H1 (cell line): ENCODE results near the gene CAMTA1. TPM values are rescaled to one million over a fixed set of nuclear protein-coding genes. Genes with fewer than 3 reads are reported as not detected.

Source experiments
- CEBPB ChIP-seq: IDR thresholded peaks from 2 replicates; pipeline ENCODE4 v1.6.1; 2012; ENCODE audit warnings: low read depth, low read length
- RXRA ChIP-seq: IDR thresholded peaks from 2 replicates; pipeline ENCODE4 v1.6.1; 2011; ENCODE audit warnings: low read depth, mild to moderate bottlenecking, low read length, moderate library complexity; ENCODE audit not compliant: insufficient read depth
- polyA plus RNA-seq, 7 experiments: library from polyadenylated mRNA; depleted of rRNA in 3 of 7; stranded (reverse) in 5 of 7; unstranded in 2 of 7; fragments of >200 nt in 5 of 7; fragments of 200-250 nt in 2 of 7; gene quantifications; 1 replicate in 5 of 7; 2 replicates in 1 of 7; 4 replicates in 1 of 7; pipeline versions ENCODE4 v1.2.1 to v1.2.3, GENCODE V29; 2011 to 2013; ENCODE audit warnings: missing spikeins in 2 of 7, mixed read lengths in 2 of 7
- total RNA-seq: library from RNA; stranded (reverse); fragmentation: NEBNext Ultra II Directional; extraction: Animal tissue kit (Norgen Biotek cat#: 25700); gene quantifications from 2 replicates; pipeline ENCODE4 v1.2.1, GENCODE V29; 2021
- TF ChIP-seq, protein P1 (sequence below): IDR thresholded peaks from 2 replicates; pipeline ENCODE4 v1.6.1; 2012; ENCODE audit warnings: inconsistent platforms
- TF ChIP-seq, protein P2 (sequence below), 3 experiments: IDR thresholded peaks; 1 replicate in 2 of 3; 2 replicates in 1 of 3; pipeline versions ENCODE4 v1.5.1 to v1.6.1; 2011; ENCODE audit warnings: low read length in 3 of 3, mild to moderate bottlenecking in 3 of 3, inconsistent platforms in 2 of 3, low read depth in 1 of 3, moderate library complexity in 1 of 3; ENCODE audit not compliant: insufficient read depth in 1 of 3; ENCODE audit errors: control extremely low read depth in 1 of 3

The CAMTA1 gene
- total and polyA plus RNA-seq, 2 of the 8 experiments (the other 6 are each of a cell fraction or from before 2014, with no cell fraction given) = 65.0 to 119 TPM

DNA sequence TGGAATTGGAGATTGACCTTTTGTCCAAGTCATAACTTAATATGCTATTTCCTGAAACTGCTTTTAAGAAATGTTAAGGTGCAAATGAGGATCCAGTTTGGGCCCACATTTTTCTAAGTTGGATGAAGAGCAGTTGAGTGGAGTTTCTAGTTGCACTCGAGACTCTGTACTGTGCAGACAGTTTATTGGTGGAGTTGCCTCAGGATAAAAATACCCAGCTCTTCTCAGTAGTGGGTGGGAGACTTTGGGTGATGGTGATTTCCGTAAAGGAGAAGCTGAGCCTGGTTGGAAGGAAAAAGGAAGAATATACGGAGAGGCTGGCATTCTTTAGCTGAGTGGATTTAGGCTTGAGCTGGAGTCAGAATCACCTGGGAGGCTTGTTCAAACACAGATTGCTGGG lies 49.9 kb downstream of the CAMTA1 start (continued):
- TF ChIP-seq, protein P1, sequence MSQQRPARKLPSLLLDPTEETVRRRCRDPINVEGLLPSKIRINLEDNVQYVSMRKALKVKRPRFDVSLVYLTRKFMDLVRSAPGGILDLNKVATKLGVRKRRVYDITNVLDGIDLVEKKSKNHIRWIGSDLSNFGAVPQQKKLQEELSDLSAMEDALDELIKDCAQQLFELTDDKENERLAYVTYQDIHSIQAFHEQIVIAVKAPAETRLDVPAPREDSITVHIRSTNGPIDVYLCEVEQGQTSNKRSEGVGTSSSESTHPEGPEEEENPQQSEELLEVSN = no peak
- TF ChIP-seq, protein P2, sequence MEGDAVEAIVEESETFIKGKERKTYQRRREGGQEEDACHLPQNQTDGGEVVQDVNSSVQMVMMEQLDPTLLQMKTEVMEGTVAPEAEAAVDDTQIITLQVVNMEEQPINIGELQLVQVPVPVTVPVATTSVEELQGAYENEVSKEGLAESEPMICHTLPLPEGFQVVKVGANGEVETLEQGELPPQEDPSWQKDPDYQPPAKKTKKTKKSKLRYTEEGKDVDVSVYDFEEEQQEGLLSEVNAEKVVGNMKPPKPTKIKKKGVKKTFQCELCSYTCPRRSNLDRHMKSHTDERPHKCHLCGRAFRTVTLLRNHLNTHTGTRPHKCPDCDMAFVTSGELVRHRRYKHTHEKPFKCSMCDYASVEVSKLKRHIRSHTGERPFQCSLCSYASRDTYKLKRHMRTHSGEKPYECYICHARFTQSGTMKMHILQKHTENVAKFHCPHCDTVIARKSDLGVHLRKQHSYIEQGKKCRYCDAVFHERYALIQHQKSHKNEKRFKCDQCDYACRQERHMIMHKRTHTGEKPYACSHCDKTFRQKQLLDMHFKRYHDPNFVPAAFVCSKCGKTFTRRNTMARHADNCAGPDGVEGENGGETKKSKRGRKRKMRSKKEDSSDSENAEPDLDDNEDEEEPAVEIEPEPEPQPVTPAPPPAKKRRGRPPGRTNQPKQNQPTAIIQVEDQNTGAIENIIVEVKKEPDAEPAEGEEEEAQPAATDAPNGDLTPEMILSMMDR (IDR thresholded peaks at IDR 0.05; ENCODE audit: control extremely low read depth in 1 of 3, insufficient read depth in 1 of 3, low read depth in 1 of 3, low read length in 3 of 3) = no peak
- no peak for TF ChIP-seq RXRA
- no peak for TF ChIP-seq CEBPB
